Suppressor macrophage treated with lipopolysaccharide for 4 hours (primary cell): ENCODE measurements around the gene MARCHF11.

ENCODE experiments used
- DNase-seq: peaks from one replicate; pipeline ENCODE4 v3.0.0-alpha.2; 2020

The MARCHF11 gene

GRCh38 chr5:16050414-16050813 lies 129.2 kb downstream of the MARCHF11 start:
- no peak for DNase-seq

GRCh38 chr5:16049761-16050160 lies 129.8 kb downstream of the MARCHF11 start:
- no peak for DNase-seq

GRCh38 chr5:16048132-16048531 lies 131.5 kb downstream of the MARCHF11 start:
- no peak for DNase-seq

- DNase-seq = no peak
Measured at GRCh38 chr5:16043349-16043965, 136.1 kb downstream of the MARCHF11 start.

- DNase-seq = no peak
Measured at GRCh38 chr5:16037121-16037845, 142.3 kb downstream of the MARCHF11 start.

GRCh38 chr5:16034319-16035001 lies 145.1 kb downstream of the MARCHF11 start:
- no peak for DNase-seq

GRCh38 chr5:16033187-16033925 lies 146.2 kb downstream of the MARCHF11 start:
- DNase-seq = no peak

GRCh38 chr5:16028708-16029107 lies 150.9 kb downstream of the MARCHF11 start:
- no peak for DNase-seq

GRCh38 chr5:16025681-16026080 lies 153.9 kb downstream of the MARCHF11 start:
- DNase-seq = no peak

GRCh38 chr5:16018970-16019369 lies 160.6 kb downstream of the MARCHF11 start:
- no peak for DNase-seq

- DNase-seq = no peak
Measured at GRCh38 chr5:16017720-16018119, 161.9 kb downstream of the MARCHF11 start.
